Measurements from ENCODE around the gene WDR5.

DNA sequence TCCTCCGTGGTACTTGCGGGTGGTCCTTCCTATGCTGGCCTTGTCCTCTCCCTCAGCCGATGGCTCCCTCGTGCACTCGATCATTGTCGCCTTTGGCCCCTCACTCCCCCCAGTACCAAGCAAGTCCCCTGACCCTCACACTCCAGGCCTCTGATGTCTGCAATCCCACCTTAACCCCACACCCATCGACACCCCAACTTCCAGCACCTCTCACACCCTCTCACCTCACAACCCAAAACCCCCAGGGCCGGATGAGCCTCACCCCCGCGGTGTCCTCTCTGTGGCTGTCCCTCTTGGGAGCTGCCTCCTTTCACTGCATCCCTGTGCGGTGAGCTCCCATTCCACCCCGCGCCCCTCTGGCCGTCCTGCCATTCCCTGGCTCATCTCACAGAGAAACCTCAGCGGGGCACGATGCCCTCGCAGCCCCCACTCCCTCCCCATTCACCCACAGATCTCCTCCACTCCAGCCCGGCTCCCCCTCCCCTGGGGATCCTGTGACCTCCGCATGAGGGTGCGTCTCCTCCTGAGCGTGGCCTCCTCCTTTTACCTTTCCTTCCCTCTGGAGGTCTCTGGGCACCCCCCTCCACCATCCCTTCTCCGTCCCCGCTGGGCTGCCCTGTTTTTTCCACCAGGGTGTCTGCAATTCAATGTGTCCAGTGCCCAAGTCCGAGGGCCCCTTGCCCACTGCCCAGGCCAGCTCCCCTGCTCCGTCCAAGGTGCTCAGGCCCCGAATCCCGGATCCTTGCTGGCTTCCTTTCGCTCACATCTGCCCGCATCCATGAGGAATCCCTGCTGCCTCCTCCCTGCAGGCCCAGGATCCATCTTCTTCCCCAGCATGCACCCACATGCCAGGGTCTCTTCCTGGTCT lies 44.3 kb downstream of the WDR5 start:
- TF ChIP-seq, protein P1, sequence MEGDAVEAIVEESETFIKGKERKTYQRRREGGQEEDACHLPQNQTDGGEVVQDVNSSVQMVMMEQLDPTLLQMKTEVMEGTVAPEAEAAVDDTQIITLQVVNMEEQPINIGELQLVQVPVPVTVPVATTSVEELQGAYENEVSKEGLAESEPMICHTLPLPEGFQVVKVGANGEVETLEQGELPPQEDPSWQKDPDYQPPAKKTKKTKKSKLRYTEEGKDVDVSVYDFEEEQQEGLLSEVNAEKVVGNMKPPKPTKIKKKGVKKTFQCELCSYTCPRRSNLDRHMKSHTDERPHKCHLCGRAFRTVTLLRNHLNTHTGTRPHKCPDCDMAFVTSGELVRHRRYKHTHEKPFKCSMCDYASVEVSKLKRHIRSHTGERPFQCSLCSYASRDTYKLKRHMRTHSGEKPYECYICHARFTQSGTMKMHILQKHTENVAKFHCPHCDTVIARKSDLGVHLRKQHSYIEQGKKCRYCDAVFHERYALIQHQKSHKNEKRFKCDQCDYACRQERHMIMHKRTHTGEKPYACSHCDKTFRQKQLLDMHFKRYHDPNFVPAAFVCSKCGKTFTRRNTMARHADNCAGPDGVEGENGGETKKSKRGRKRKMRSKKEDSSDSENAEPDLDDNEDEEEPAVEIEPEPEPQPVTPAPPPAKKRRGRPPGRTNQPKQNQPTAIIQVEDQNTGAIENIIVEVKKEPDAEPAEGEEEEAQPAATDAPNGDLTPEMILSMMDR (conservative IDR thresholded peaks at IDR 0.05 in 1 of 2, IDR thresholded peaks at IDR 0.05 in 1 of 2; ENCODE audit: low read depth in 1 of 2, low read length in 2 of 2): no peak
- no peak for TF ChIP-seq EZH2 (IDR thresholded peaks at IDR 0.05; ENCODE audit: low read length, missing control alignments)
